K562 (cell line): ENCODE data around the gene ABCB9. TPM values are rescaled to one million over a fixed set of nuclear protein-coding genes. Genes with fewer than 3 reads are reported as not detected.

Experiments
- ATAC-seq: fragments of 200-7000 bp; cut with Tn5 transposase; 3 replicates; pipeline ENCODE4 v1.9.1; 2020; ENCODE audit warnings: moderate library complexity
- BruUV-seq: library from RNA; stranded (reverse); fragments of 400-500 nt; replicated peaks from 2 replicates; lab custom pipeline; 2021; lab: Mats Ljungman, UMichigan
- CTCF ChIA-PET: fragments of 300-600 bp; formaldehyde crosslinking; extraction: SDS; loops from one replicate; lab custom pipeline; 2021; ENCODE audit warnings: low intra/inter-chr PET ratio; lab: Yijun Ruan, JAX
- POLR2A ChIA-PET: fragments of 300-600, 350-650 bp; sonication (Branson Sonifier 250); formaldehyde crosslinking; extraction: SDS; loops from one replicate; lab custom pipeline; 2021; ENCODE audit warnings: antibody characterized with exemption, inconsistent platforms; lab: Yijun Ruan, JAX
- DNase-seq, 4 experiments: peaks; one replicate each; pipeline versions ENCODE4 v3.0.0 to v3.0.0-alpha.2; 2011 to 2018; ENCODE audit warnings: low spot score in 3 of 4, mixed read lengths in 3 of 4; ENCODE audit errors: extremely low read depth in 1 of 4
- FAIRE-seq: peaks from 2 replicates; lab custom pipeline; 2011; peaks lifted over from hg19 to GRCh38; lab: Jason Lieb, UNC
- H2AFZ ChIP-seq: 2 replicates; pipeline ENCODE4 v1.6.0; 2011; ENCODE audit warnings: low read depth, low read length, control low read depth, inconsistent platforms
- H3K27ac ChIP-seq: fragments of 200-600 bp; 3 replicates; pipeline ENCODE4 v1.8.0; 2011; ENCODE audit warnings: low read depth, mild to moderate bottlenecking, control low read depth, inconsistent platforms, low read length, moderate library complexity, mixed read lengths; ENCODE audit errors: extremely low read depth
- H3K27me3 ChIP-seq, 2 experiments: fragments of 300-600 bp in 1 of 2; 2 replicates in 1 of 2; 3 replicates in 1 of 2; pipeline versions ENCODE4 v1.6.0 to v1.8.0; 2011; ENCODE audit warnings: inconsistent platforms in 2 of 2, low read length in 2 of 2, mild to moderate bottlenecking in 1 of 2, mixed read lengths in 1 of 2, moderate library complexity in 1 of 2; ENCODE audit not compliant: control insufficient read depth in 2 of 2, insufficient read depth in 2 of 2
- H3K36me3 ChIP-seq: fragments of 300-600 bp; 3 replicates; pipeline ENCODE4 v1.8.0; 2011; ENCODE audit warnings: mild to moderate bottlenecking, low read length, inconsistent platforms; ENCODE audit not compliant: control insufficient read depth, insufficient read depth
- H3K4me1 ChIP-seq, 2 experiments: fragments of 200-600 bp in 1 of 2; replicated peaks in 1 of 2; 2 replicates in 1 of 2; 3 replicates in 1 of 2; pipeline versions ENCODE4 v1.5.1 to v1.8.0; 2011; ENCODE audit warnings: inconsistent platforms in 2 of 2, low read length in 2 of 2, mild to moderate bottlenecking in 1 of 2, mixed read lengths in 1 of 2, moderate library complexity in 1 of 2; ENCODE audit not compliant: control insufficient read depth in 2 of 2, insufficient read depth in 2 of 2
- H3K4me2 ChIP-seq: 2 replicates; pipeline ENCODE4 v1.6.1; 2011; ENCODE audit warnings: low read length, control low read depth, inconsistent platforms, mixed read lengths; ENCODE audit not compliant: insufficient read depth
- H3K4me3 ChIP-seq: fragments of 200-600 bp; sonication (generic), shearing (Covaris generic); 2 replicates; pipeline ENCODE4 v1.5.1; 2016; ENCODE audit warnings: control low read depth, inconsistent platforms
- H3K79me2 ChIP-seq: fragments of 200-600 bp; 3 replicates; pipeline ENCODE4 v1.8.0; 2011; ENCODE audit warnings: low read length, inconsistent platforms; ENCODE audit not compliant: control insufficient read depth, insufficient read depth
- H3K9ac ChIP-seq, 2 experiments: 2 replicates each; pipeline versions ENCODE4 v1.6.0 to v1.6.1; 2011; ENCODE audit warnings: low read depth in 2 of 2, low read length in 2 of 2, control low read depth in 1 of 2, inconsistent platforms in 1 of 2, mild to moderate bottlenecking in 1 of 2, mixed read lengths in 1 of 2; ENCODE audit not compliant: insufficient read depth in 1 of 2
- H3K9me1 ChIP-seq: one replicate; pipeline ENCODE4 v1.6.0; 2011; ENCODE audit warnings: inconsistent platforms, mild to moderate bottlenecking, low read length, moderate library complexity; ENCODE audit not compliant: control insufficient read depth, insufficient read depth
- H3K9me3 ChIP-seq: replicated peaks from 2 replicates; pipeline ENCODE4 v1.5.1; 2011; ENCODE audit warnings: low read depth, low read length, inconsistent platforms; ENCODE audit not compliant: control insufficient read depth, insufficient read depth
- H4K20me1 ChIP-seq: replicated peaks from 2 replicates; pipeline ENCODE4 v1.6.1; 2011; ENCODE audit warnings: low read length, inconsistent platforms, mixed read lengths; ENCODE audit not compliant: control insufficient read depth, insufficient read depth
- CEBPG ChIP-seq, 3 experiments: fragments of 200-800 bp in 1 of 3; sonication (Bioruptor generic) in 1 of 3; sonication (generic) in 1 of 3; formaldehyde crosslinking in 1 of 3; IDR thresholded peaks in 2 of 3; conservative IDR thresholded peaks in 1 of 3; 2 replicates each; pipeline versions ENCODE4 v1.6.1 to v1.8.0; 2016 to 2022; ENCODE audit warnings: missing compliant biosample characterization in 2 of 3, missing genetic modification characterization in 2 of 3, mild to moderate bottlenecking in 1 of 3, missing genetic modification reagents in 1 of 3
- CTBP1 ChIP-seq: fragments of 450-650 bp; IDR thresholded peaks from 2 replicates; pipeline ENCODE4 v1.6.1; 2016; ENCODE audit warnings: borderline replicate concordance
- HOXB6 ChIP-seq: fragments of 250-450 bp; sonication (Bioruptor Pico); IDR thresholded peaks from 2 replicates; pipeline ENCODE4 v1.5.1; 2022; ENCODE audit warnings: mild to moderate bottlenecking, borderline replicate concordance
- JUND ChIP-seq, 2 experiments: IDR thresholded peaks; 2 replicates in 1 of 2; 3 replicates in 1 of 2; pipeline ENCODE4 v1.6.1; 2011; ENCODE audit warnings: borderline replicate concordance in 2 of 2, low read depth in 2 of 2, low read length in 2 of 2, improper control_type of control experiment in 1 of 2, missing biosample characterization in 1 of 2, missing genetic modification characterization in 1 of 2, missing genetic modification reagents in 1 of 2
- SP1 ChIP-seq: sonication (generic); formaldehyde crosslinking; IDR thresholded peaks from 2 replicates; pipeline ENCODE4 v1.8.1; 2022; ENCODE audit warnings: mild to moderate bottlenecking, missing genetic modification reagents
- SRF ChIP-seq, 2 experiments: fragments of 250-450, 450-650 bp in 1 of 2; sonication (Bioruptor Pico) in 1 of 2; sonication (generic) in 1 of 2; formaldehyde crosslinking; IDR thresholded peaks; 2 replicates each; pipeline versions ENCODE4 v1.5.0 to v1.5.1; 2020 to 2022; ENCODE audit warnings: mild to moderate bottlenecking in 1 of 2, missing genetic modification reagents in 1 of 2
- WHSC1 ChIP-seq: IDR thresholded peaks from one replicate; pipeline ENCODE4 v1.6.1; 2012; ENCODE audit warnings: low read length, control low read depth, inconsistent platforms
- ZNF133 ChIP-seq: fragments of 250-450 bp; sonication (Bioruptor Pico); IDR thresholded peaks from 2 replicates; pipeline ENCODE4 v1.4.0; 2020; ENCODE audit warnings: mild to moderate bottlenecking
- ZNF24 ChIP-seq: fragments of 450-650 bp; IDR thresholded peaks from 2 replicates; pipeline ENCODE4 v1.6.1; 2016
- ZNF584 ChIP-seq: fragments of 200-800 bp; sonication (Bioruptor generic); IDR thresholded peaks from 2 replicates; pipeline ENCODE4 v1.6.1; 2016; ENCODE audit warnings: low read depth, mild to moderate bottlenecking, missing genetic modification characterization, missing compliant biosample characterization
- WGBS: fragments of 100-300 bp; shearing (Covaris generic); methylation state at CpG from one replicate; pipeline ENCODE4 v1.1.6; 2016; ENCODE audit warnings: low coverage, mixed read lengths; ENCODE audit not compliant: insufficient coverage; ENCODE audit errors: missing lambda C conversion rate; 5-methylcytosine and 5-hydroxymethylcytosine counted together
- in situ Hi-C: fragments of 300-500 bp; cut with MboI; formaldehyde crosslinking; loops from 4 replicates; pipeline ENCODE4 v1.15.0; 2018; ENCODE audit warnings: inconsistent platforms, mixed read lengths
- intact Hi-C: fragments of 100-400 bp; cut with micrococcal nuclease; formaldehyde crosslinking; loops from 2 replicates; pipeline ENCODE4 v1.14.2; 2022
- polyA plus RNA-seq, 8 experiments: library from polyadenylated mRNA; depleted of rRNA in 4 of 8; stranded (reverse) in 5 of 8; unstranded in 3 of 8; fragments of >200 nt; fragmentation: Nextera tagmentation in 2 of 8; fragmentation: Illumina TruSeq in 1 of 8; extraction: Ambion mirVana in 2 of 8; extraction: Trizol in 1 of 8; gene quantifications; 2 replicates each; pipeline versions ENCODE4 v1.2.1 to v1.2.3, GENCODE V29; 2011 to 2014; ENCODE audit warnings: inconsistent platforms in 1 of 8, missing spikeins in 1 of 8
- total RNA-seq, 7 experiments: library from RNA; depleted of rRNA in 6 of 7; stranded (reverse); fragments of >200 nt in 6 of 7; fragmentation: Illumina TruSeq in 2 of 7; extraction: Trizol in 2 of 7; gene quantifications; 2 replicates each; pipeline versions ENCODE4 v1.2.1 to v1.2.3, GENCODE V29; 2011 to 2021; ENCODE audit warnings: low replicate concordance in 1 of 7
- TF ChIP-seq, protein P1 (sequence below): fragments of 450-650 bp; formaldehyde crosslinking; IDR thresholded peaks from 2 replicates; pipeline ENCODE4 v1.4.0; 2020; ENCODE audit warnings: mild to moderate bottlenecking, mixed read lengths
- TF ChIP-seq, protein P2 (sequence below): fragments of 250-450 bp; sonication (Bioruptor Pico); IDR thresholded peaks from 2 replicates; pipeline ENCODE4 v1.9.0; 2021; ENCODE audit warnings: mild to moderate bottlenecking

Gene ABCB9
- total and polyA plus RNA-seq, 9 of the 15 experiments (the other 6 are each of a cell fraction or from before 2014, with no cell fraction given): 0.20 to 12.6 (median 6.2) TPM

DNA sequence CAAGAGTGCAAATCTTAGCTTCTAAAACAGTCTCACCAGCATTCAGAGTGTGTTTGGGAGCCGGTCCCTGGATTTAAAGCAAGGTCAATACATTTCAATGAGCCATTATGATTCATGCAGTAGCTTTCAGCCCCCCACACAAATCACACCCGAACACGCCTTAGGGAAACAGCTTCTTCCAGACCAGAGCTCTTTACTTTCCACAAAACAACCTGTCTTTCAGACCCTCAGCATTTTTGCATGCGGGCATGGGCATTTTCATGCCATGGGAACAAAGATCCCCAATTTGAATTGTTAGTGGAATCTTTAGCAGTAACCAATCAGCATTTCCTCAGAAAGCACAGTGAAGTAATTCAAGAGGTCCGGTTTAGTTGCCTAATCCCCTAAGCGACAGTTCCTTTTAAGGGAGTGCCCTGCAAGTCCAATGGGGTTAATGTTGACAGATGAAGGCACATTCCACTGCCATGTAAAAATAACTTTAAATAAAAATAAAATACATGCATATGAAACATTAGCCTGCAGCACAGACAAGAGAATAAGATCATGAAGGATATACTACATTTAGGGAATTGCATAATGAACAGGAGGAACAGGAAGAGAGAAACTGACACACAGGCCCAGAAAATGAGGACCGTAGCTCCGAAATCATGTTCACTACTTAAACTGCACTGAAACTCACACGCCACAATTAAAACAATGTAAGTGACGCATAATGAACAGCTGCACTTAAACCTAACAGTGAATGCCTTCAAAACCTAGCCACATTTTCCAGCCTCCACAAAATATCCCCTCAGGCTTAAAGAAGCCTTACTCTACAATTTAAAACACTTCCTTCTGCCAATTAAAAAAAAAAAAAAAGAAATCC, 74.4 kb downstream of the ABCB9 start (continued):
- TF ChIP-seq, protein P1, sequence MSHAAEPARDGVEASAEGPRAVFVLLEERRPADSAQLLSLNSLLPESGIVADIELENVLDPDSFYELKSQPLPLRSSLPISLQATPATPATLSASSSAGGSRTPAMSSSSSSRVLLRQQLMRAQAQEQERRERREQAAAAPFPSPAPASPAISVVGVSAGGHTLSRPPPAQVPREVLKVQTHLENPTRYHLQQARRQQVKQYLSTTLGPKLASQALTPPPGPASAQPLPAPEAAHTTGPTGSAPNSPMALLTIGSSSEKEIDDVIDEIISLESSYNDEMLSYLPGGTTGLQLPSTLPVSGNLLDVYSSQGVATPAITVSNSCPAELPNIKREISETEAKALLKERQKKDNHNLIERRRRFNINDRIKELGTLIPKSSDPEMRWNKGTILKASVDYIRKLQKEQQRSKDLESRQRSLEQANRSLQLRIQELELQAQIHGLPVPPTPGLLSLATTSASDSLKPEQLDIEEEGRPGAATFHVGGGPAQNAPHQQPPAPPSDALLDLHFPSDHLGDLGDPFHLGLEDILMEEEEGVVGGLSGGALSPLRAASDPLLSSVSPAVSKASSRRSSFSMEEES: no peak
- TF ChIP-seq CTBP1: no peak
- no peak for TF ChIP-seq ZNF133
- TF ChIP-seq SRF (CRISPR knock-in tag; IDR thresholded peaks at IDR 0.05): peak in 1 of 2 experiments; percentile 72; a peak in 1 of 4 replicates
- peak; percentile 15; the same call in 1 of the 2 replicates for TF ChIP-seq JUND (IDR thresholded peaks at IDR 0.05; ENCODE audit: borderline replicate concordance, low read depth, low read length)
- no peak for TF ChIP-seq JUND (tag; IDR thresholded peaks at IDR 0.05; ENCODE audit: borderline replicate concordance, low read depth, low read length)

DNA sequence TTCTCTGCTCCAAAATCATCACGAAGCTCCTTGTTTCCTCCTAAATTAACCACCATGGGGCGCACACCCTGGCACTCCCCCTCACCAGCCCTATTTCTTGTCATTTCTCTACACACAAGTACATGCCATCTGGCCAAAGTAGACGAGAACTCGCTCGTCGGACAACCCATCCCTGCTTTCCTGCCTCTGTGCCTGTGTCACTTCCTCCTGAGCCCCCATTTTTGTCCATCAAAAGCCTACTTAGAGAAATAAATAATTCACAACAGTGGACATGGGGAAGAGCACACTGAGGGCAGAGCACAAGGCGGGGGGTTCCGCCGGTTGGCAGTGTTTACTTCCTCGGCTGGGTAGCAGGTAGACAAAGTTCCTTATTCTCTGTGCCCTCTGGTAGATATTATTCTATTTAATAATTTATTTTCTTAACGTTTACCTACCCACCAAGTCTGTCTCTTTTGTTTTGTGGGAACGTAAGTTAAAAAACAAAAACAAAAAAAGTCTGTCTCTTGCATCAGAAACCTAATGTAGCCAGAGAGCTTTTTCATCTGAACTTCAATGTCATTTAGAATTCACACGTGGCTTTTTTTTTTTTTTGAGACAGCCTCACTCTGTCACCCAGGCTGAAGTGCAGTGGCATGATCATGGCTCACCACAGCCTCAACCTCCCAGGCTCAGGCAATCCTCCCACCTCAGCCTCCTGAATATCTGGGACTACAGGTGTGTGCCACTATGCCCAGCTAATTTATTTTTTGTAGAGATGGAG, 76.3 kb downstream of the ABCB9 start:
- Histone ChIP-seq H3K9ac (peak overlapping the region in 1 of 2 experiments; percentile 4; a peak in 1 of 4 replicates), H3K9me1 (no peaks in the 10 kb centered on the region), H3K79me2 (peaks cover 96% of the 10 kb centered on the region), H4K20me1 (peaks cover 41% of the 10 kb centered on the region), H2AFZ (no peak overlapping the region), H3K4me2 (no peak overlapping the region), H3K4me3 (no peak overlapping the region), H3K4me1 (peaks cover 41 to 80% of the 10 kb centered on the region in 2 experiments), H3K27ac (no peak overlapping the region), H3K27me3 (no peaks in the 10 kb centered on the region), H3K9me3 (no peaks in the 10 kb centered on the region), H3K36me3 (peaks cover 18% of the 10 kb centered on the region; the same call in 2 of the 3 replicates)
- intact Hi-C loops: loop anchor here (10.0 kb wide), 1 partner anchor 345 kb away; the partner anchor contains the start of genes MPHOSPH9 and MTRFR
- ChIA-PET POLR2A (interaction anchor here (0.7 to 2.1 kb wide), 2 partner anchors 32 to 44 kb away, joined by 3 to 4 read pairs; no protein-coding TSS in a partner anchor), CTCF (no interaction called here)
- WGBS: 78% methylated on average over 13 of the region's 13 CpGs
- ATAC-seq (no peak), FAIRE-seq (no peak), DNase-seq (no peak)
- in situ Hi-C loops: no loop called here
- no TSS peak for BruUV-seq
- TF ChIP-seq CEBPG (CRISPR knock-in tag; IDR thresholded peaks at IDR 0.05): 0 out of 2 replicates have a peak, but pooled peaks have one; percentile 7
- no peak for TF ChIP-seq CEBPG (tag; conservative IDR thresholded peaks at IDR 0.05 in 1 of 2, IDR thresholded peaks at IDR 0.05 in 1 of 2)
- TF ChIP-seq, protein P2, sequence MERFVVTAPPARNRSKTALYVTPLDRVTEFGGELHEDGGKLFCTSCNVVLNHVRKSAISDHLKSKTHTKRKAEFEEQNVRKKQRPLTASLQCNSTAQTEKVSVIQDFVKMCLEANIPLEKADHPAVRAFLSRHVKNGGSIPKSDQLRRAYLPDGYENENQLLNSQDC: no peak
- TF ChIP-seq HOXB6 (CRISPR knock-in tag): no peak
- no peak for TF ChIP-seq WHSC1
- TF ChIP-seq SP1 (CRISPR knock-in tag): 0 out of 2 replicates have a peak, but pooled peaks have one; percentile 19
- no peak for TF ChIP-seq ZNF584
- no peak for TF ChIP-seq ZNF24
